SK-N-SH (cell line): ENCODE results near the gene ERH.

Source experiments
- CTCF ChIP-seq: fragments of 200-600 bp; sonication (generic); IDR thresholded peaks from 2 replicates; pipeline ENCODE4 v1.6.1; 2017; ENCODE audit warnings: antibody characterized with exemption, mild to moderate bottlenecking, moderate library complexity
- ELF1 ChIP-seq: IDR thresholded peaks from 2 replicates; pipeline ENCODE4 v1.4.0; 2012
- EP300 ChIP-seq, 2 experiments: IDR thresholded peaks; 2 replicates each; pipeline versions ENCODE4 v1.4.0 to v1.6.1; 2012; ENCODE audit warnings: borderline replicate concordance in 1 of 2, low read depth in 1 of 2, low read length in 1 of 2
- EZH2phosphoT487 ChIP-seq: fragments of 200-600 bp; sonication (generic); IDR thresholded peaks from 2 replicates; pipeline ENCODE4 v1.6.1; 2017; ENCODE audit warnings: low read depth, mixed run types, mild to moderate bottlenecking, antibody characterized with exemption, moderate library complexity, borderline replicate concordance
- GABPA ChIP-seq: IDR thresholded peaks from 2 replicates; pipeline ENCODE4 v1.4.0; 2012; ENCODE audit warnings: low read depth, mild to moderate bottlenecking
- MXI1 ChIP-seq: IDR thresholded peaks from 2 replicates; pipeline ENCODE4 v1.6.1; 2012; ENCODE audit warnings: mild to moderate bottlenecking, low read depth, low read length, improper control_type of control experiment
- NFIC ChIP-seq: IDR thresholded peaks from 2 replicates; pipeline ENCODE4 v1.4.0; 2012; ENCODE audit warnings: borderline replicate concordance
- NRF1 ChIP-seq: IDR thresholded peaks from 2 replicates; pipeline ENCODE4 v1.6.1; 2012; ENCODE audit warnings: low read depth, mild to moderate bottlenecking, low read length
- POLR2AphosphoS5 ChIP-seq: IDR thresholded peaks from 2 replicates; pipeline ENCODE4 v1.6.1; 2012; ENCODE audit warnings: low read depth, low read length
- RAD21 ChIP-seq: IDR thresholded peaks from 2 replicates; pipeline ENCODE4 v1.6.1; 2012; ENCODE audit warnings: mild to moderate bottlenecking, low read length
- REST ChIP-seq: IDR thresholded peaks from 2 replicates; pipeline ENCODE4 v1.6.1; 2012; ENCODE audit warnings: mild to moderate bottlenecking, low read depth, low read length, moderate library complexity
- RFX5 ChIP-seq: IDR thresholded peaks from 2 replicates; pipeline ENCODE4 v1.6.1; 2012; ENCODE audit warnings: mild to moderate bottlenecking, improper control_type of control experiment, low read length
- SIN3A ChIP-seq: IDR thresholded peaks from 2 replicates; pipeline ENCODE4 v1.6.1; 2012; ENCODE audit warnings: low read depth, mild to moderate bottlenecking, low read length, moderate library complexity, borderline replicate concordance
- TAF1 ChIP-seq: IDR thresholded peaks from 2 replicates; pipeline ENCODE4 v1.6.1; 2012; ENCODE audit warnings: low read depth, mild to moderate bottlenecking, low read length, moderate library complexity, borderline replicate concordance

- TF ChIP-seq EZH2phosphoT487 (no peak), RAD21 (no peak), EP300 (IDR thresholded peaks at IDR 0.05; ENCODE audit: borderline replicate concordance in 1 of 2, low read depth in 1 of 2, low read length in 1 of 2) (no peak), SIN3A (no peak), ELF1 (no peak), TAF1 (no peak), MXI1 (no peak), CTCF (no peak), GABPA (no peak), POLR2AphosphoS5 (no peak), REST (no peak), NFIC (no peak), NRF1 (no peak), RFX5 (no peak)
Observed at GRCh38 chr14:69353168-69353567, 44.9 kb downstream of the ERH start.
